CD4-positive, alpha-beta memory T cell (primary cell): Measurements from ENCODE around the gene PLD1. TPM values are rescaled to one million over a fixed set of nuclear protein-coding genes. Genes with fewer than 3 reads are reported as not detected.

Source experiments
- CTCF ChIA-PET: fragments of 350-600 bp; sonication (Branson Sonifier 250); formaldehyde crosslinking; loops from one replicate; lab custom pipeline; 2021; ENCODE audit warnings: inconsistent platforms; ENCODE audit not compliant: partially characterized antibody; lab: Charles Lee
- POLR2A ChIA-PET: fragments of 350-600 bp; sonication (Branson Sonifier 250); formaldehyde crosslinking; loops from one replicate; lab custom pipeline; 2021; ENCODE audit not compliant: partially characterized antibody; lab: Charles Lee
- DNase-seq, 5 donors: peaks; one replicate each; pipeline versions ENCODE4 v3.0.0 to v3.0.0-alpha.2; 2020 to 2022; ENCODE audit warnings: mixed read lengths in 1 of 5
- H3K27ac ChIP-seq: one replicate; pipeline ENCODE4 v1.7.0; 2013; ENCODE audit warnings: low read depth, low read length
- H3K27me3 ChIP-seq: 2 replicates; pipeline ENCODE4 v1.7.0; 2013; ENCODE audit warnings: mild to moderate bottlenecking, low read length, moderate library complexity; ENCODE audit not compliant: insufficient read depth
- H3K36me3 ChIP-seq: 2 replicates; pipeline ENCODE4 v1.7.0; 2013; ENCODE audit warnings: mild to moderate bottlenecking, low read length, moderate library complexity; ENCODE audit not compliant: insufficient read depth
- H3K4me1 ChIP-seq: 2 replicates; pipeline ENCODE4 v1.7.0; 2013; ENCODE audit warnings: mild to moderate bottlenecking, low read length, moderate library complexity; ENCODE audit not compliant: insufficient read depth
- H3K4me3 ChIP-seq, 2 donors: one replicate each; pipeline ENCODE4 v1.7.0; 2013; ENCODE audit warnings: low read length in 2 of 2, mild to moderate bottlenecking in 1 of 2
- H3K9me3 ChIP-seq, 2 donors: one replicate each; pipeline ENCODE4 v1.7.0; 2013; ENCODE audit warnings: low read length in 2 of 2, control low read depth in 1 of 2; ENCODE audit not compliant: control insufficient read depth in 1 of 2
- H3K27ac Mint-ChIP-seq, 7 donors: one replicate each; pipeline ENCODE4 v1.8.0; 2020 to 2021; ENCODE audit warnings: mixed read lengths in 7 of 7, mild to moderate bottlenecking in 6 of 7, inconsistent platforms in 3 of 7, moderate library complexity in 3 of 7
- H3K27me3 Mint-ChIP-seq, 2 donors: one replicate each; pipeline ENCODE4 v1.8.0; 2020 to 2021; ENCODE audit warnings: mixed read lengths in 2 of 2
- H3K36me3 Mint-ChIP-seq, 2 donors: one replicate each; pipeline ENCODE4 v1.8.0; 2020 to 2021; ENCODE audit warnings: mixed read lengths in 2 of 2, inconsistent platforms in 1 of 2, mild to moderate bottlenecking in 1 of 2
- H3K4me1 Mint-ChIP-seq, 4 donors: one replicate each; pipeline ENCODE4 v1.8.0; 2020 to 2021; ENCODE audit warnings: mixed read lengths in 4 of 4, mild to moderate bottlenecking in 1 of 4
- H3K4me3 Mint-ChIP-seq, 8 donors: one replicate each; pipeline ENCODE4 v1.8.0; 2020 to 2021; ENCODE audit warnings: mixed read lengths in 8 of 8, mild to moderate bottlenecking in 7 of 8, moderate library complexity in 6 of 8, inconsistent platforms in 3 of 8
- H3K9me3 Mint-ChIP-seq, 8 donors: one replicate each; pipeline ENCODE4 v1.8.0; 2020 to 2021; ENCODE audit warnings: mixed read lengths in 8 of 8, mild to moderate bottlenecking in 5 of 8, inconsistent platforms in 3 of 8, moderate library complexity in 1 of 8
- intact Hi-C: fragments of 100-400 bp; cut with micrococcal nuclease; formaldehyde crosslinking; loops from one replicate; pipeline ENCODE4 v1.15.1; 2023
- polyA plus RNA-seq, 2 donors: library from polyadenylated mRNA; unstranded; fragments of 300-500 nt; fragmentation: Illumina TruSeq; gene quantifications; one replicate each; pipeline ENCODE4 v1.2.3, GENCODE V29; 2021
- total RNA-seq, 2 experiments: library from RNA; stranded (reverse); gene quantifications; one replicate each; pipeline ENCODE4 v1.2.3, GENCODE V29; 2021

PLD1 gene
- total and polyA plus RNA-seq, 4 experiments from 2014 or later: 1.2 to 2.0 (median 1.3) TPM; not detected in 1

DNA sequence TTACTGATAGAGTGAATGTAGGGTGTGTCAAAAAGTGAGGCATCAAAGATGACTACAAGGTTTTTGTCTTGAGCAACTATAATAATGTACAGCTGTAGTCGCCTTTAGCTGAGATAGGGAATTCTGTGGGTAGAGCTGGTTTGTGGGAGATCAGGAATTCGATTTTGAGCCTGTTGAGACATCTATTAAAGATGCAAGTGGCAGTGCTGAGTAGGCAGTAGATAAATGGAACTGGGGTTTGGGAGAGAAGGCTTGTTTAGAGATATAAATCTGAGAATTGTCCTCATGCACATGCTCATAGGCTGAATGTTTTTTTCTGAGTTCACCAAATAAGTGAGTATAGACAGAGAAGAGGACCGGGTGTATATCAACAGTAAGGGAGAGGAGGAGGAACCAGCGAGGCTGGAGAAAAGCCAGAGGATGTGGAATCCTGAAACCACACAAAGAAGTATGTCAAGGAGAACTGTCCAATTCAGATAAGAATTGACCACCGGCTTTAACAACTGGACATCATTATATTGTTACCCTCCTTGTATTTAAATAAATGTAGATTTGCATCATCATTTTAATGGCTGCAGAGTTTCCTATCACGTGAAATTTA lies 204.0 kb downstream of the PLD1 start:
- Mint-ChIP-seq H3K27me3 (peaks cover 3 to 5% of the 10 kb centered on the region in 2 donors), H3K4me3 (no peak overlapping the region), H3K36me3 (no peaks in the 10 kb centered on the region), H3K9me3 (no peaks in the 10 kb centered on the region), H3K4me1 (no peaks in the 10 kb centered on the region), H3K27ac (no peak overlapping the region)
- no peak overlapping the region for H3K27ac ChIP-seq
- no peaks in the 10 kb centered on the region for H3K36me3 ChIP-seq
- no peaks in the 10 kb centered on the region for H3K9me3 ChIP-seq
- H3K4me3 ChIP-seq: no peak overlapping the region
- CTCF ChIA-PET: no interaction called here
- POLR2A ChIA-PET: no interaction called here
- H3K27me3 ChIP-seq: no peaks in the 10 kb centered on the region
- intact Hi-C loops: no loop called here
- DNase-seq: no peak
- no peaks in the 10 kb centered on the region for H3K4me1 ChIP-seq

- no peaks in the 10 kb centered on the region for H3K4me1 Mint-ChIP-seq
- no peak overlapping the region for H3K4me3 Mint-ChIP-seq
- DNase-seq: no peak
- no peak overlapping the region for H3K4me3 ChIP-seq
- H3K36me3 Mint-ChIP-seq: no peaks in the 10 kb centered on the region
- no peak overlapping the region for H3K27ac ChIP-seq
- H3K27me3 ChIP-seq: no peaks in the 10 kb centered on the region
- H3K36me3 ChIP-seq: no peaks in the 10 kb centered on the region
- ChIA-PET CTCF (no interaction called here), POLR2A (no interaction called here)
- no peak overlapping the region for H3K27ac Mint-ChIP-seq
- H3K9me3 ChIP-seq: no peaks in the 10 kb centered on the region
- peaks cover 3 to 5% of the 10 kb centered on the region in 2 donors for H3K27me3 Mint-ChIP-seq
- intact Hi-C loops: no loop called here
- H3K9me3 Mint-ChIP-seq: no peaks in the 10 kb centered on the region
- H3K4me1 ChIP-seq: no peaks in the 10 kb centered on the region
Measured at GRCh38 chr3:171604370-171604769, 205.9 kb downstream of the PLD1 start.

GRCh38 chr3:171602072-171602471 lies 208.2 kb downstream of the PLD1 start:
- Histone ChIP-seq H3K4me3 (no peak overlapping the region), H3K27me3 (no peaks in the 10 kb centered on the region), H3K9me3 (no peaks in the 10 kb centered on the region), H3K27ac (no peak overlapping the region), H3K36me3 (no peaks in the 10 kb centered on the region), H3K4me1 (no peaks in the 10 kb centered on the region)
- Mint-ChIP-seq H3K36me3 (no peaks in the 10 kb centered on the region), H3K27ac (no peak overlapping the region), H3K27me3 (peaks cover 3 to 5% of the 10 kb centered on the region in 2 donors), H3K4me3 (no peak overlapping the region), H3K4me1 (no peaks in the 10 kb centered on the region), H3K9me3 (no peaks in the 10 kb centered on the region)
- CTCF ChIA-PET: no interaction called here
- no peak for DNase-seq
- POLR2A ChIA-PET: no interaction called here
- intact Hi-C loops: no loop called here

GRCh38 chr3:171600030-171600429 lies 210.3 kb downstream of the PLD1 start:
- Histone ChIP-seq H3K36me3 (no peaks in the 10 kb centered on the region), H3K9me3 (no peaks in the 10 kb centered on the region), H3K27me3 (no peaks in the 10 kb centered on the region), H3K4me1 (no peaks in the 10 kb centered on the region), H3K4me3 (no peak overlapping the region), H3K27ac (no peak overlapping the region)
- no peaks in the 10 kb centered on the region for H3K36me3 Mint-ChIP-seq
- DNase-seq: no peak
- H3K9me3 Mint-ChIP-seq: no peaks in the 10 kb centered on the region
- no peaks in the 10 kb centered on the region for H3K4me1 Mint-ChIP-seq
- ChIA-PET CTCF (interaction anchor here (0.7 to 1.8 kb wide), 4 partner anchors 14 to 742 kb away, joined by 3 to 4 read pairs (median 3); no protein-coding TSS in a partner anchor), POLR2A (no interaction called here)
- intact Hi-C loops: no loop called here
- no peak overlapping the region for H3K4me3 Mint-ChIP-seq
- H3K27me3 Mint-ChIP-seq: peaks cover 0 to under 1% of the 10 kb centered on the region in 2 donors
- H3K27ac Mint-ChIP-seq: no peak overlapping the region

- Histone ChIP-seq H3K4me3 (no peak overlapping the region), H3K9me3 (no peaks in the 10 kb centered on the region), H3K4me1 (no peaks in the 10 kb centered on the region), H3K27ac (no peak overlapping the region), H3K36me3 (no peaks in the 10 kb centered on the region), H3K27me3 (no peaks in the 10 kb centered on the region)
- peaks cover 4% of the 10 kb centered on the region in 2 donors for H3K27me3 Mint-ChIP-seq
- ChIA-PET POLR2A (no interaction called here), CTCF (interaction anchor here (1.4 kb wide), 1 partner anchor 32 kb away, joined by 3 read pairs; no protein-coding TSS in a partner anchor)
- intact Hi-C loops: no loop called here
- no peaks in the 10 kb centered on the region for H3K4me1 Mint-ChIP-seq
- H3K9me3 Mint-ChIP-seq: no peaks in the 10 kb centered on the region
- no peak overlapping the region for H3K4me3 Mint-ChIP-seq
- no peak for DNase-seq
- no peaks in the 10 kb centered on the region for H3K36me3 Mint-ChIP-seq
- H3K27ac Mint-ChIP-seq: no peak overlapping the region
Measured at GRCh38 chr3:171598990-171599389, 211.3 kb downstream of the PLD1 start.

GRCh38 chr3:171592786-171593185 lies 217.5 kb downstream of the PLD1 start:
- intact Hi-C loops: no loop called here
- Histone ChIP-seq H3K4me3 (no peak overlapping the region), H3K36me3 (no peaks in the 10 kb centered on the region), H3K27me3 (no peaks in the 10 kb centered on the region), H3K9me3 (no peaks in the 10 kb centered on the region), H3K27ac (no peak overlapping the region), H3K4me1 (no peaks in the 10 kb centered on the region)
- ChIA-PET POLR2A (no interaction called here), CTCF (interaction anchor here (0.7 to 1.2 kb wide), 2 partner anchors 10 to 739 kb away, joined by 3 read pairs; no protein-coding TSS in a partner anchor)
- no peaks in the 10 kb centered on the region for H3K9me3 Mint-ChIP-seq
- no peaks in the 10 kb centered on the region for H3K4me1 Mint-ChIP-seq
- DNase-seq: no peak
- H3K36me3 Mint-ChIP-seq: no peaks in the 10 kb centered on the region
- peaks cover 4 to 9% of the 10 kb centered on the region in 2 donors for H3K27me3 Mint-ChIP-seq
- no peak overlapping the region for H3K27ac Mint-ChIP-seq
- no peak overlapping the region for H3K4me3 Mint-ChIP-seq

- Mint-ChIP-seq H3K4me1 (no peaks in the 10 kb centered on the region), H3K36me3 (no peaks in the 10 kb centered on the region), H3K9me3 (no peaks in the 10 kb centered on the region), H3K27me3 (peaks cover 4 to 9% of the 10 kb centered on the region in 2 donors), H3K27ac (no peak overlapping the region), H3K4me3 (no peak overlapping the region)
- Histone ChIP-seq H3K9me3 (no peaks in the 10 kb centered on the region), H3K4me1 (no peaks in the 10 kb centered on the region), H3K27ac (no peak overlapping the region), H3K4me3 (no peak overlapping the region), H3K36me3 (no peaks in the 10 kb centered on the region), H3K27me3 (no peaks in the 10 kb centered on the region)
- ChIA-PET CTCF (no interaction called here), POLR2A (no interaction called here)
- no peak for DNase-seq
- intact Hi-C loops: no loop called here
Measured at GRCh38 chr3:171591070-171591469, 219.2 kb downstream of the PLD1 start.
